ENCODE results near the gene RPA1.

DNA sequence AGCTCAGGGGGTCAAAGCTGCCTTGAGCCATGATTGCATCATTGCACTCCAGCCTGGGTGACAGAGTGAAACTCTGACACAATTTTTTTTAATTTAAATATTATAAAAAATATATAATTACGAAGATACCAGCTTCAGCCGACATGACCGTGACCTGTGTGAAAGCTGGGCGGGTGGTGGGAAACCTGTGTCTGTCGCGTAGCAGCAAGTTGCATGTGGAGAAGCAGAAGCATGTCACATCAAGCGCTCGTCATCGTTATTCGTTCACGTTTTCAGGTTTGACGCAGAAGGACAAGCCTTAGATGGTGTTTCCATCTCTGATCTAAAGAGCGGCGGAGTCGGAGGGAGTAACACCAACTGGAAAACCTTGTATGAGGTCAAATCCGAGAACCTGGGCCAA is 53.7 kb downstream of the RPA1 start:
- TF ChIP-seq EZH2 (IDR thresholded peaks at IDR 0.05; ENCODE audit: low read length, unreplicated experiment): no peak
- TF ChIP-seq, protein P1, sequence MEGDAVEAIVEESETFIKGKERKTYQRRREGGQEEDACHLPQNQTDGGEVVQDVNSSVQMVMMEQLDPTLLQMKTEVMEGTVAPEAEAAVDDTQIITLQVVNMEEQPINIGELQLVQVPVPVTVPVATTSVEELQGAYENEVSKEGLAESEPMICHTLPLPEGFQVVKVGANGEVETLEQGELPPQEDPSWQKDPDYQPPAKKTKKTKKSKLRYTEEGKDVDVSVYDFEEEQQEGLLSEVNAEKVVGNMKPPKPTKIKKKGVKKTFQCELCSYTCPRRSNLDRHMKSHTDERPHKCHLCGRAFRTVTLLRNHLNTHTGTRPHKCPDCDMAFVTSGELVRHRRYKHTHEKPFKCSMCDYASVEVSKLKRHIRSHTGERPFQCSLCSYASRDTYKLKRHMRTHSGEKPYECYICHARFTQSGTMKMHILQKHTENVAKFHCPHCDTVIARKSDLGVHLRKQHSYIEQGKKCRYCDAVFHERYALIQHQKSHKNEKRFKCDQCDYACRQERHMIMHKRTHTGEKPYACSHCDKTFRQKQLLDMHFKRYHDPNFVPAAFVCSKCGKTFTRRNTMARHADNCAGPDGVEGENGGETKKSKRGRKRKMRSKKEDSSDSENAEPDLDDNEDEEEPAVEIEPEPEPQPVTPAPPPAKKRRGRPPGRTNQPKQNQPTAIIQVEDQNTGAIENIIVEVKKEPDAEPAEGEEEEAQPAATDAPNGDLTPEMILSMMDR (conservative IDR thresholded peaks at IDR 0.05; ENCODE audit: low read depth, low read length): no peak

Measured in PC-3 (cell line).